ENCODE measurements around the gene CAPN15. TPM values are rescaled to one million over a fixed set of nuclear protein-coding genes. Genes with fewer than 3 reads are reported as not detected.

Gene CAPN15
- total and polyA plus RNA-seq, 2 of the 4 experiments (the other 2 are of a cell fraction): 9.3 to 24.3 TPM

- ChIA-PET POLR2A (ENCODE audit: unreplicated experiment) (no interaction called here), CTCF (no interaction called here)
- H3K27ac ChIP-seq (ENCODE audit: insufficient read depth, low read length): no peak overlapping the region
- WGBS, 2 experiments (ENCODE audit: extremely low coverage in 2 of 2, insufficient read length in 1 of 2): 95% methylated on average over 5 of the region's 11 CpGs; no CpG with 5 or more reads in 1 of the 2 experiments
- dilution Hi-C loops (cut with HindIII; ENCODE audit: low sequenced_read_pairs, unreplicated experiment) (no loop called here), in situ Hi-C loops (cut with MboI; ENCODE audit: low sequenced_read_pairs) (no loop called here), intact Hi-C loops (cut with micrococcal nuclease) (no loop called here)
- no peak overlapping the region for H4K91ac ChIP-seq (ENCODE audit: insufficient read depth, low read depth, low read length)
- H3K4ac ChIP-seq (ENCODE audit: low read depth, low read length): no peak overlapping the region
- H2BK120ac ChIP-seq (ENCODE audit: low read depth, low read length): no peak overlapping the region
- no peak overlapping the region for H3K9ac ChIP-seq (ENCODE audit: low read depth, low read length)
- no peak for DNase-seq
- H2BK15ac ChIP-seq (ENCODE audit: low read depth, low read length): no peak overlapping the region
- H3K14ac ChIP-seq (replicated peaks; ENCODE audit: low read depth, low read length): no peak overlapping the region
- H4K5ac ChIP-seq (ENCODE audit: low read depth, low read length): no peak overlapping the region
- H2AK5ac ChIP-seq (ENCODE audit: low read depth, low read length): no peak overlapping the region
- 0 out of 4 replicates have a peak, but pooled peaks cover 0 to 7% of the 10 kb centered on the region in 2 experiments for H3K79me1 ChIP-seq (ENCODE audit: low read depth in 1 of 2, low read length in 2 of 2)
- no peak overlapping the region for H3K18ac ChIP-seq (ENCODE audit: low read depth, low read length)
- H3K4me2 ChIP-seq (ENCODE audit: low read depth, low read length): no peak overlapping the region
- H3K36me3 ChIP-seq (ENCODE audit: control insufficient read depth, insufficient read depth, low read length): peaks cover 40% of the 10 kb centered on the region
- ATAC-seq (ENCODE audit: low read depth): no peak
- H3K23ac ChIP-seq (ENCODE audit: low read depth, low read length): no peak overlapping the region
- no TSS peak for BruUV-seq (replicated peaks)
- no peaks in the 10 kb centered on the region for H3K27me3 ChIP-seq (ENCODE audit: control insufficient read depth, insufficient read depth, low read length)
- H2BK20ac ChIP-seq (ENCODE audit: low read depth, low read length): no peak overlapping the region
- H3K9me3 ChIP-seq (ENCODE audit: control insufficient read depth, insufficient read depth, low read length): no peaks in the 10 kb centered on the region
- H4K20me1 ChIP-seq (ENCODE audit: insufficient read depth, low read length): no peaks in the 10 kb centered on the region; the same call in 1 of the 2 replicates
- H2AK9ac ChIP-seq (replicated peaks; ENCODE audit: low read depth, low read length, poor library complexity): no peak overlapping the region
- H2BK5ac ChIP-seq (ENCODE audit: low read depth, low read length, poor library complexity, severe bottlenecking): no peak overlapping the region
- TF ChIP-seq BHLHE40 (IDR thresholded peaks at IDR 0.05; ENCODE audit: low read depth, low read length): no peak
- TF ChIP-seq USF2 (IDR thresholded peaks at IDR 0.05; ENCODE audit: low read depth, low read length): no peak
- TF ChIP-seq MAFK (IDR thresholded peaks at IDR 0.05; ENCODE audit: low read depth, low read length): no peak
- no peak for TF ChIP-seq FOS (IDR thresholded peaks at IDR 0.05; ENCODE audit: low read depth, low read length)
- TF ChIP-seq NFE2L2 (IDR thresholded peaks at IDR 0.05; ENCODE audit: low read depth, low read length): no peak
- no peak for TF ChIP-seq CTCF (conservative IDR thresholded peaks at IDR 0.05; ENCODE audit: low read depth, low read length)
- TF ChIP-seq CEBPB (IDR thresholded peaks at IDR 0.05; ENCODE audit: low read depth, low read length): no peak
- no peak for TF ChIP-seq SMC3 (IDR thresholded peaks at IDR 0.05; ENCODE audit: low read depth, low read length)
- no peak for TF ChIP-seq CHD1 (IDR thresholded peaks at IDR 0.05; ENCODE audit: low read depth, low read length)
- no peak for TF ChIP-seq RAD21 (IDR thresholded peaks at IDR 0.05; ENCODE audit: low read length)
- no peak for TF ChIP-seq RFX5 (IDR thresholded peaks at IDR 0.05; ENCODE audit: low read depth, low read length)
- TF ChIP-seq RCOR1 (IDR thresholded peaks at IDR 0.05; ENCODE audit: insufficient replicate concordance, low read length): no peak
- no peak for TF ChIP-seq MXI1 (IDR thresholded peaks at IDR 0.05; ENCODE audit: borderline replicate concordance, low read depth, low read length)
- TF ChIP-seq ELK1 (IDR thresholded peaks at IDR 0.05; ENCODE audit: borderline replicate concordance, low read depth, low read length): no peak
- no peak overlapping the region for H4K8ac ChIP-seq (ENCODE audit: low read depth in 2 of 2, low read length in 2 of 2)
- H3K4me1 ChIP-seq (ENCODE audit: control insufficient read depth, insufficient read depth, low read length): no peaks in the 10 kb centered on the region
- no peak overlapping the region for H3K4me3 ChIP-seq (ENCODE audit: insufficient read depth, low read depth, low read length)
- no peak overlapping the region for H3K56ac ChIP-seq (ENCODE audit: extremely low read depth, insufficient read depth, low read length)
- 0 out of 2 replicates have a peak, but pooled peaks cover 2% of the 10 kb centered on the region for H3K9me1 ChIP-seq (ENCODE audit: insufficient read depth, low read length)
- H2AFZ ChIP-seq (replicated peaks; ENCODE audit: low read length, poor library complexity): no peak overlapping the region
Observed at GRCh38 chr16:515939-516226, 11.6 kb upstream of the CAPN15 start.

Measured in IMR-90 (cell line).